GM18498 (cell line): ENCODE measurements around the gene NUDT15.
"Not testable (repeated sequence)": the region's sequence is repeated elsewhere in the genome, so short reads cannot be mapped to it uniquely, and the experiment has no call there.

Experiments
- ATAC-seq: cut with Tn5 transposase; IDR thresholded peaks from one replicate; pipeline ENCODE4 v1.9.1; 2021; ENCODE audit warnings: mild to moderate bottlenecking, moderate library complexity; ENCODE audit not compliant: unreplicated experiment

NUDT15 gene

GRCh38 chr13:48037346-48038173 lies at the start of gene NUDT15:
Gene NUDT15, plus strand, starts transcription at chr13:48037726. Its CDS starts 21 bp downstream, at chr13:48037747.
- ATAC-seq, result peak; percentile 94

- ATAC-seq, result no peak
Measured at GRCh38 chr13:47990427-47990826, 47.1 kb upstream of the NUDT15 start.

GRCh38 chr13:47990920-47991466 lies 46.5 kb upstream of the NUDT15 start:
- no peak for ATAC-seq

GRCh38 chr13:47991859-47992258 lies 45.7 kb upstream of the NUDT15 start:
- ATAC-seq, result no peak

- no peak for ATAC-seq
Measured at GRCh38 chr13:47997384-47997783, 40.1 kb upstream of the NUDT15 start.

GRCh38 chr13:47999973-48000372 lies 37.6 kb upstream of the NUDT15 start:
- ATAC-seq, result no peak

- ATAC-seq, result peak; percentile 44
Measured at GRCh38 chr13:48000559-48001113, 36.9 kb upstream of the NUDT15 start.

GRCh38 chr13:48001114-48001881 lies 36.2 kb upstream of the NUDT15 start, which contains the start of gene SUCLA2:
Gene SUCLA2, minus strand, starts transcription at chr13:48001273. Its CDS starts 4 bp downstream, at chr13:48001269.
- ATAC-seq, result peak; percentile 98

GRCh38 chr13:48001999-48002398 lies 35.5 kb upstream of the NUDT15 start:
- ATAC-seq, result not testable (repeated sequence)

- ATAC-seq, result no peak
Measured at GRCh38 chr13:48004201-48004600, 33.3 kb upstream of the NUDT15 start.

GRCh38 chr13:48006396-48006795 lies 31.1 kb upstream of the NUDT15 start:
- no peak for ATAC-seq

- ATAC-seq, result no peak
Measured at GRCh38 chr13:48009284-48009683, 28.2 kb upstream of the NUDT15 start.

GRCh38 chr13:48010698-48011097 lies 26.8 kb upstream of the NUDT15 start:
- no peak for ATAC-seq

GRCh38 chr13:48012668-48013067 lies 24.9 kb upstream of the NUDT15 start:
- ATAC-seq, result no peak

- ATAC-seq, result no peak
Measured at GRCh38 chr13:48014359-48014758, 23.2 kb upstream of the NUDT15 start.

- ATAC-seq, result no peak
Measured at GRCh38 chr13:48018637-48019036, 18.9 kb upstream of the NUDT15 start.

GRCh38 chr13:48019796-48020195 lies 17.7 kb upstream of the NUDT15 start:
- ATAC-seq, result no peak

GRCh38 chr13:48028066-48028465 lies 9.5 kb upstream of the NUDT15 start:
- ATAC-seq, result no peak

- ATAC-seq, result no peak
Measured at GRCh38 chr13:48029859-48030258, 7.7 kb upstream of the NUDT15 start.

- no peak for ATAC-seq
Measured at GRCh38 chr13:48038761-48039160, 1.2 kb downstream of the NUDT15 start.

GRCh38 chr13:48040049-48040448 lies 2.5 kb downstream of the NUDT15 start:
- ATAC-seq, result no peak
